AG08395 (cell line): ENCODE measurements around the gene GIPC3.
"Not testable (repeated sequence)": the region's sequence is repeated elsewhere in the genome, so short reads cannot be mapped to it uniquely, and the experiment has no call there.

Experiments
- DNase-seq: peaks from one replicate; pipeline ENCODE4 v3.0.0; 2012; ENCODE audit warnings: mixed read lengths, low spot score

The GIPC3 gene

DNA sequence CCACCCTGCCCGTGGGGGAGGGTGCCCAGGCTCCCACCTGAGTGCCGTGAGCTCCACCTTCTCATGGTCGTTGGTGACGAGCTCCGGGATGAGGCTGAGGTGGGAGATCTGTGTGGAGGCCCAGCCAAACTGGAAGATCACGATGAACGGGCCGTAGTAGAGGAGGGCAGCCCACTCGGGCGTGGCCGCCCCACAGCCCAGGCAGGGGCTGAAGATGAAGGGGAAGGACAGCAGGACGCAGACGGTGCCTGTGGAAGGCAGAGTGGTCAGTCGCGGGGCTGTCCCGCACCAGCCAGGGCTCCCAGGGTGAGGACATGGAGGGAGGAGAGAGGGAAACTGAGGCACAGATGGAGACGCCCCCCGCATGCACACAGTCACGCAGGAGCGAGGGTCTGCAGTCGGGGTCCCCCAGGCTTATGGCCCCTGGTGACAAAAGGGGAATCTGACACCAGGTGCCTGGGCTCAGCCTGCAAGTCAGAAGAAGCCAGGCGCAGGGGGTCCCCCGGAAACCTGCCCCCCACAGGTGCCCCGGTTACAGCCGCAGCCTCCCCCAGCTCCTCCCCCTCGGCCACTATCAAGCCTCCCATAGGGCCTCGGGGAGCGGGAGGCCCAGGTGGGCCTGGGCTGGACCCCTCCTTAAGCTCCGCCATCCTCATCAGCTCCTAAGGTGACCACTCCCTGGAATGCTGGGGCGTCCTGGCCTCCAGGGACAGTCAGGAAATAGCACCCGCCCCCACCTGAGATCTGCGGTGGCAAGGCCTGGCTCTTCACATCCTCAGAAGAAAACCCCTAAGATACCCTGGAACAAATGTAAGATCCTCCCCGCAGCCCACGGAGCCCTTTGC is 34.1 kb upstream of the GIPC3 start:
- DNase-seq, result no peak

DNA sequence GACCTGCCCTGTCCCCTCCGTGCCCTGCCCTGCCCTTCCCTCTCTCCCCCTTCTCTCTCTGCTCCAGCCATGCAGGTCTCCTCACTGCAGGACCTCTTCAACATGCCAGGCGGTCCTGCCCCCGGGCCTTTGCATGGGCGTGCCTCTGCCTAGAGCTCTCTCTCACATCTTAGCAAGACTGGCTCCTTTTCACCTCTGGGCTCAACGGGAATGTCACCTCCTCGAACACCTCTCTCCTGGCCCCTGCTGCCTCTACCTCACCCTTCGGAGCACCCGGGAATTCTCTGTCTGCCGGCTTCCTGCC is 33.5 kb upstream of the GIPC3 start:
- no peak for DNase-seq

DNA sequence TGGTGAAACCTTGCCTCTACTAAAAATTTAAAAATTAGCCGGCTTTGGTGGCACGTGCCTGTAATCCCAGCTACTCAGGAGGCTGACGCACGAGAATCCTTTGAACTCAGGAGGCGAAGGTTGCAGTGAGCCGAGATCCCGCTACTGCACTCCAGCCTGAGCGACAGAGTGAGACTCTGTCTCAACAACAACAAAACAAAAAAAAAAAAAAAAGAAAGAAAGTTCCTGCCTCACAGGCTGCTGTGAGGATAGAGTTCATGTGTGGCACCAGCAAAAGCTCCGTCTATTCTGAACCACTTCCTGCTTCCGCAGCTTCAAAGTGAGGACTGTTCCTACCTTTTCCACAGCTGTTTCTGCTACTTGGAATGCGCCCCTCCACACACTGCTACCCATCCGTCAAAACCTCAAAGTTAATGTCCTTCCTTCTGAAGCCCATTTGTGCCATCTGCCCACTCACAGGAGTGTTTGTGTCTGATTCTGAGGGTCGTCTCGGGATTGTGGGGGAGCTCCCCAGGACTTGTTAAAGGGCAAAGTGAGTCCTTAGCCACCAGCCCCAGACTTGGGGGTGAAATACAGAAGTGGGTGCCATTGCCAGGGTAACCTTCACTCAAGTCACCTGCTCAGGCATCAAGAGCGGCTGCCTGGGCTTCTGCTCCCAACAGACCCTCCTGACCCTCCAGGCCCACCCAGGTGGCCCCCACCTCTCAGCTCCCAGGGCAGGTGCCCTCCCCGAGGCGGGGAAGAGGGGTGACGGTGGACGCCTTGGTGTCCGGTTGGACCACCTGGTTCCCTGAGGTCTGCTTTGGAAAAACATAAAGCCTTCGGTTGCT is 30.8 kb upstream of the GIPC3 start:
- no peak for DNase-seq

DNA sequence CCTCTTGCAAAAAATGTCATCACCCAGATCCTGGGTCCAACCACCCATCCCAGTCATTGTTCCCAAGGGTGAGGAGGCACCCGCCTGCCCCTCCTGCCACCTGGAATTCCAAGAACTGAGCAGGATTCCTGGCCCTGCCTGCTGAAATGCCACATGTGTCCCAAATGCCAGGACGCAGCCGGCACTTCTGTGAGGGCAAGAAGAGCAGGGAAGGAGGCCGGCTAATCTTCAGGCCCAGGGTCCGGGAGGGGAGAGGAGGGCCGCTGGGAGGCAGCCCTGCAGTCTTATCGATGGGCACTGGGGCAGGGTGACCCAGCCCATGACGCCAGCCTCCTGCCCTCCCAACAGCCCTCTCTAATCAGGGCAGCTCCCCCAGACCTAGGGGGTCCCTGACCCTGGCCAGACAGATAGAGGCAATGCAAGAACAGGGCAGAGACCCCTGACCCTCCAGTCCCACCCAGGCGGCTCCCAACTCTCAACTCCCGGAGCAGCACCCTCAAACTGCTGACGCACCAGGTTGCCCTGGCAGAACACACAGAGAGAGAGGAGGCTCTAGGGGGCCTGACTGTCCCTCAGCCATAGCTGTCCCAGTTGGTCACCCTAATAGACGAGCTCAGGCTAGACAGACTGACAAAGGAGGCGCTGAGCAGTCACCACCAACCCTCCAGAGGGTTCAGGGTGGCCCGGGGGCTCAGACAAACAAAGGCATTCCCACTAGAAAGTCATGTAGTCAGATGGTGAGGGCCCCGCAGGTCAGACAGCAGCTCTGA is 29.4 kb upstream of the GIPC3 start:
- no peak for DNase-seq

DNA sequence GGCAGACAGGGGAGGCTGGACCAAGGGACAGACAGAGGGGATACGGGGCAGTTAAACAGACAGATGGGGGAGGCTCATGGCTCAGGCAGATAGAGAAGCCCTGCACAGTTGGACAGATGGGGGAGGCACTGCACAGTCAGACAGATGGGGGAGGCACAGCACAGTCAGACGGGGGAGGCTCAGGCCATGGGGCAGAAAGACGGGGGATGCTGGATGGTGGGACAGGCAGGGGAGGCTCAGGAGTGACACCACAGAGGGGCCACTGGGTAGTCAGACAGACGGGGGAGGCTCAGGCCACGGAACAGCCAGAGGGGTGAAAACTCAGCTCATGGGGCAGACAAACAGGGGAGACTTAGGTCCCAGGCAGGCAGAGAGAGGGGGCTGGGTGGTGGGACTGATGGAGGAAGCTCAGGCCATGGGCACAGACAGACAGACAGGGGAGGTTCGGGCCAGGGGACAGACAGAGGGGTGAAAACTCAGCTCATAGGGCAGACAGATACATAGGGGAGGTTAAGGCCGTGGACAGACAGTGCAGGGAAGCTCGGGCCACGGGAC is 28.8 kb upstream of the GIPC3 start:
- no peak for DNase-seq

DNA sequence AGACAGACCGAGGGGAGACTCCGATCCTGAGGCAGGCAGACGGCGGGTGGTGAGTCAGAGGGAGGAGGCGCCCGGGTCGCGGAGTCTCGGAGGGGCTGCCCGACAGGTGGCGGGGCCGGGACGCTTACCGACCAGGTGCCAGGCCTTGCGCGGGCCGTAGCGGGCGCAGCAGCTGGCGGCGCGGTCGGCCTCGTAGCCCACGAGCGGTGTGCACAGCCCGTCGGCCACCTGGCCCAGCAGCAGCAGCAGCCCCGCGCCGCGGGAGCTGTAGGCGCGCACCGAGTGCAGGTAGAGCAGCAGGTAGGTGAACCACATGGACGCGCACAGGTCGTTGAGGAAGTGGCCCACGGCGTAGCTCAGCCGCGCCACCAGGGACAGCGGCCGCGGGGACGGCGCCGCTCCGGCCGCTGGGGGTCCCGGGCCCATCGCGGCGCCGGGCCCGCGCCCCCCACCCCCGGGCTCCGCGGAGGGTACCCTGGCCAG is 28.3 kb upstream of the GIPC3 start:
- DNase-seq, result peak; percentile 65

DNA sequence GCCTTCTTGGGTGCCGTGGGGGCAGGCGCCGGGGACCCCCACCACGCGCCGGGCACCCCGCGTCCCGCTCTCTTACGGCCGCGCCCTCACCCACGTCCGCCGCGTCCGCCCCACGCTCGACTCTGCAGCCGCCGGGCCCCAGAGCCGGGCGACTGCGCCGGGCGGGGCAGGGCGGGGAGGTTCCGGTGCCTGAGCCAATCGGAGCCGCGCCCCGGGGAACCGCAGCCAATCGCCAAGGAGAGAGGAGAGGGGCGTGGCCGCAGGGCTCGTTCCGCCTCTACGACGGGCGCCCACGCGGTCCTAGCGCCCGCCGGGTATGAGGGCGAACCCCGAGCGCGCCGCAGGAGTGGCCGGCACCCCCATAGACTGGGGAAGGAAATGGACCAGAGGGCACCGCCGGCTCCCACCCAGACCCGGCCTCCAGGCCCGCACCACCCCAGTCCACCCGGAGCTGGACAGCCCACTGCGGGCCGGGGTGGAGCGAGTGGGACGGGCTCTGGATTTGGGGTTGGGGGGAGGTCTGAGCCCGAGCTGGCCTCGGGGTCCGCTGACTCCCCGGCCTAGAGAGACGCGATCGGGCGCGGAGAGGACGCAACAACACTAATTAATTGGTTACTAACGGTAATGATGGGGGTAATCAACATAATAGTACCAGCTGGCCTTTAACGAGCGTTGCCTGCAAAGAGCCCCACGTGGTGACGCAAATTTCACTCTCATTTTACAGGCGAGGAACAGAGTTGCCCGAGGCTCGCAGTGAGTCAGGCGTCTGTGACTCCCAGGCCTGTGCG is 27.6 kb upstream of the GIPC3 start, which contains the start of gene MFSD12:
MFSD12 (minus strand) TSS at position 126 of the 788 bp plus-strand sequence. CDS start 183 bp downstream, outside the sequence.
- DNase-seq, result peak; percentile 100

DNA sequence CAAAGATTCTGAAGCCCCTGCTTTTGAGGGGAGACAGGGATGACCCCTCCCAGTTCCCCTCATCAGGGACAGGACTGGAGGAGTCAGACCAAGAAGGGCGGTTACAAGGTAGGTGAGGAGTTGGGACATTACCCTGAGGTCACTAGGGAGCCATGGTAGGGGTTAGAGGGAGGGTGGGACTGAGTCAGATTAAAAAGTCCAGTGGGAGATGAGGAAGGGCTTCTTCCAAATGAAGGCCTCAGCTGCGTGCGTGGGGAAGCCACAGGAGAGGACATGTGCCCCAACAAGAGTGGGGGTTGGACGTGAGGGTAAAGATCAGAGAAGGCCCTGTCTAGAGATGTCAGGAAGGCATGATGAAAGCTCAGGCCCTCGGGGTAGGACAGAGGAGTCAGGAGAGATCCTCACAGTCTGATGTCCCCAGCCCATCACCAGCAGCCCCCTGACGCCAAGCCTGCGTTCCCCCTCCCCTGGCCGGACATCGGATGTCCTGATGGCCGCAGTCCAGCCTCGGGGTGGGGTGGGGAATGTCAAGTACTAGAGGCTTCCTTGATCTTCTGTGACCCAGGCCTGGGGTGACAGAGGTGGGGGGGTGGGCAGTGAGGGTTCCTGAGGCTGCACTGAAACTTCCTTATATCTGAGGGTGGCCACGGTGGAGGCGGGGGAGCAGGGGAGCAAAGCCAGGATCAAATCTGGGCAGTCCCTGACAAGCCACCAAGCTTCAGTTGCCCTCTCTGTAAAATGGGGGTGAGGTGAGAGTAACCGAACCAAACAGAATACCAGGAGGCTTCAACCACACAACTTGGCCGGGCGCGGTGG is 21.4 kb upstream of the GIPC3 start:
- no peak for DNase-seq

DNA sequence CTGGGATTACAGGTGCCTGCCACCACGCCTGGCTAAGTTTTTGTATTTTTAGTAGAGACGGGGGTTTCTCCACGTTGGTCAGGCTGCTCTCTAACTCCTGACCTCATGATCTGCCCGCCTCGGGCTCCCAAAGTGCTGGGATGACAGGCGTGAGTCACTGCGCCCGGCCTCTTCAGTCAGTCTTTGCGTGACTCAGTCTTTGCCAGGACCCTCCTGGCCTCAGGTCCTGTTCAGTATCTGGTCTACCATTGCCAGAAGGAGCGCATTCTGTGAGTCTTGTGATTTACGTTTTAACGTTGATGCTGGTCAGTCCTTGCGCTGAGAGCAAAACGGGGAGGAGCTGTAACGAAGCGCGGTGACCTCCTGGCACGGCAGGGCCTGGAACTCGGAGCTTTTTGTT is 20.1 kb upstream of the GIPC3 start:
- no peak for DNase-seq

DNA sequence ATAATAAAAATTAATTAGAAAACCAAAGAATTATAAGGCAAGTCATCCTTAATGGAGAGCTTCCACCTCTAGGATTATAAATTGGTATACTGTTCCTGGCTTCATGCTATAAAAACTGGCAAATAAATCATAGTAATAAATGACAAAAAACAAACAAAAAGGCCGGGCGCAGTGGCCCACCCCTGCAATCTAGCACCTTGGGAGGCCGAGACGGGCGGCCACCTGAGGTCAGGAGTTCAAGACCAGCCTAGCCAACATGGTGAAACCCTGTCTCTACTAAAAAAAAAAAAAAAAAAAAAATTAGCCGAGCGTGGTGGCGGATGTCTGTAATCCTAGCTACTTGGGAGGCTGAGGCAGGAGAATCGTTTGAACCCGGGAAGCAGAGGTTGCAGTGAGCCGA is 15.2 kb upstream of the GIPC3 start:
- not testable (repeated sequence) for DNase-seq

DNA sequence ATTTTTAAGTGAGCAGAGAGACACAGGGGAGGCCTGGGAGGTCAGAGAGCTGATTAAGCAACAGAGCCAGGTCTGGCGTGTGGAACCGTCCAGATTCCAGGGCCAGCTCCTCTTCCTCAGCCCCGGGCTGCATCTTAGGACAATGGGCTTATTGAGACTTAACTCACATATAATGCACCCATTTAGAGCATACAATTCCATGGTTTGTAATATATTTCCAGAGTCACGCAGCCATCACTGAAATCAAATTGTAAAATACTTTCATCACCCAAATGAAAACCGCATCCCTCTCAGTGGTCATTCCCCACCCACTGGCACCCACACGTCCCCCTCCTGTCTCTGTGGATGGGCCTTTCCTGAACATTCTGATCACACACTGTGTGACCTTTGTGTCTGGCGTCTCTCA is 14.7 kb upstream of the GIPC3 start:
- DNase-seq, result no peak

DNA sequence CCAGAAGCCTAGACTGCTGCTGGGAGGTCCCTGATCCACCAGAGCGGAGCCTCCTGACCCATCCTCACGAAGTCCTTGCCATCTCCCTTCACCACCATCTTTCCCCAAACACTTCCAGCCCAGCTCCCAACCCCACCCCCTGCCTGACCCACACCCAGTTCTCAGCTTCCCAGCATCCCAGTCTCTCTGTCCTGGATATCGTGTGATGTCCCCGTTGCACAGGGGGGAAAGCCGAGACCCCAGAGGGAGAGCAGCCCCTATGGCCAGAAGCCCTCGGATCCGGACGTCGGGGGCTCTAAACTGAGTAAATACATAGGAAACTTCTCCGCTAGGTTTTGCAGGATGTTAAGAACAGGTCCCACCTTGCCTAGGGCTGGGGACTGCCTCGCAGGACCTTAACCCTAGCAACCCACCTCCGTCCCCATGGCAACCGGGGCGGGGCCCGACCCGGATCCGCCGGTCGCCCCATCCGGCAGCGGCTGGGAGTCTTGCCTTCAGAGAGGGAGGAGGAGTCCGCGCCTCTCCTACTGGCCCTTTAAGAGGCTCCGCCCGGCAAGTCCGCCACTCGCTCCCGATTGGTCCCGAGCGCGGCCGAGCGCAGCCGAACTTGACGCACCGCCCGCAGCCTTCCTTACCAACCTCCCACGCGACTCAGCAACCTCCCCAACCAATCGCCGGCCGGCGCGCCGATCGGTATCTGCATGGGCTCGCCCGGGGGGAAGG is 13.0 kb upstream of the GIPC3 start:
- DNase-seq, result peak; percentile 97

DNA sequence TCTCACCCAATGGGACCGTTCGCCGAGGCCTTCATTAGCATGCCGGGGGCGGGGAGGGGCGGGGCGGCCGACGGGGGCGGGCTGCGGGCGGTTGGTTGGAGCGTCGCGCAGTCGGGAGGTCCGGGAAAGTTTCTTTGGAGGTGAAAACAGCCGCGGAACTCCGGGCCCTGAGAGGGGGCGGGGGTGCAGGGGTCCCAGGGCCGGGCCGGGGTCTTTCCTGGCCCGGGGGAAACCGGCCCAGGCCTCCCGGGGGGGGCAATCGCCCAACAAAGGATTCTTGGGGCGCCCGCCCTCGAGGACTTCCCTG is 12.5 kb upstream of the GIPC3 start, which contains the start of gene HMG20B:
HMG20B (plus strand) TSS at position 90 of the 307 bp plus-strand sequence. CDS start 366 bp downstream, outside the sequence.
- DNase-seq, result no peak

DNA sequence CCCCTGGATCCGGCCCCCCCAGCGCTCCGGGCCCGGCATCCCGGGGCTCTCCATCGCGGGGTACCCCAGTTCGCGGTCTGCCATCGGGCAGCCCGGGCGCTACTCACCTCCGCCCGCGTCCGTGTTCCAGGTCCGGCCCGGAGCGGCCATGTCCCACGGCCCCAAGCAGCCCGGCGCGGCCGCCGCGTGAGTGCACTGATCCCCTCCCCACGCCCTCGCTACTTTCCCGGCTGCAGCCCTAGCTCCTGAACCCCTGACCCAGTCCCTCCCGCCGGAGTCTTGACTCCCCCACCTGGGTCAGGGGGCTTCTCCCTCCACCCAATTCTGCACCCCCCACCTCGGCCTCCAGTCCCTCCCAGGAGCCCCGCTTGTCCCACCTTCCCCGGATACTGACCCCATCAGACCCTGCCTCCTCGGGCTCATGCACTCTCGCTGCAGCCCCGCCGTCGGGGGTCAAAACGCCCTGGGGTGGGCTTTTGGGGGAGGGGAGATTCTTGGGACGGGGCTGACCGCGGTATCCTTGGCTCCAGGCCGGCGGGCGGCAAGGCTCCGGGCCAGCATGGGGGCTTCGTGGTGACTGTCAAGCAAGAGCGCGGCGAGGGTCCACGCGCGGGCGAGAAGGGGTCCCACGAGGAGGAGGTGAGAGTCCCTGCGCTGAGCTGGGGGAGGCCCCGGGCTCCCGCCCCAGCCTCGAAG is 12.0 kb upstream of the GIPC3 start:
- DNase-seq, result no peak

DNA sequence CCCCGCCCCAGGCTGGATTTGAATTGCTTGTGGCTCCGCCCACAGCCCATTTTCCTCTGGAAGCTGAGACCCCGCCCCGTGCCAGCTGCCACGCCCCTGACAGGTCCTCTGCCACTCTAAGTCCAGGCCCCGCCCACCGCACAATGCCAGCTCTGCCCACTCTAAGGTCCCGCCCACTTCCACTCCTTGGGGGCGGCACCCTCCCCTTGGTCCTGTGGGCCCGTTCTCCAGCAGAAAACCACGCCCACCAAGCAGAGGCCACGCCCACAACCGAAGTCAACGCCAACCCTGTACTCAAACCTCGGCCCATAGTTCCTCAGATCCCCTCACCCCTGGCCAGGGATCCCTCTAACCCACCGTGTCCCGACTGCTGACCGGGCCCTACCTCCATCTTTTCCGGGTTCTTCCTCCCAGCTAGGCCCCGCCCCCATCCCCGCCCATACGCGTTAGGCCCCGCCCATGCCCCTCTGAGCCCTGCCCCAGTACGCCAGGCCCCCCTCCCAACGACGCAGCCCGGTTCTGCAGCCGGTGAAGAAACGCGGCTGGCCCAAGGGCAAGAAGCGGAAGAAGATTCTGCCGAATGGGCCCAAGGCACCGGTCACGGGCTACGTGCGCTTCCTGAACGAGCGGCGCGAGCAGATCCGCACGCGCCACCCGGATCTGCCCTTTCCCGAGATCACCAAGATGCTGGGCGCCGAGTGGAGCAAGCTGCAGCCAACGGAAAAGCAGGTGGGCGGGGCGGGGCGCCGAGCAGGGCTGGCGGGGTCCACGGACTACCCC is 11.2 kb upstream of the GIPC3 start:
- DNase-seq, result peak; percentile 93

DNA sequence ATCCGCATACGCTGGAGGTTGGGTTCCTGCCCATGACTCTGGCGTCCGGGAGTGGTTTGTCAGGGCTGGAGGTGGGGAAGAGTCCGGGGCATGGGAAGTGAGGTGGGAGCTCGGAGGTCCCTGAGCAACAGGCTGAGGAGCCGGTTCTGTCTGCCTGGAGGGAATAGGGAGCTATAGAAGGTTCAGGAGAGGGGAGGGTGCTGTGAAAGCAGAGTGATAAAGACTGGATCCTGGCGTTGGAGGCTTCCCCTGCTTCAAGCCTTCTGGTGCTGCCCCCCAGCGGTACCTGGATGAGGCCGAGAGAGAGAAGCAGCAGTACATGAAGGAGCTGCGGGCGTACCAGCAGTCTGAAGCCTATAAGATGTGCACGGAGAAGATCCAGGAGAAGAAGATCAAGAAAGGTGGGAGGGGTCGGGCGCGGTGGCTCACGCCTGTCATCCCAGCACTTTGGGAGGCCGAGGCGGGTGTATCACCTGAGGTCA is 10.0 kb upstream of the GIPC3 start:
- no peak for DNase-seq

DNA sequence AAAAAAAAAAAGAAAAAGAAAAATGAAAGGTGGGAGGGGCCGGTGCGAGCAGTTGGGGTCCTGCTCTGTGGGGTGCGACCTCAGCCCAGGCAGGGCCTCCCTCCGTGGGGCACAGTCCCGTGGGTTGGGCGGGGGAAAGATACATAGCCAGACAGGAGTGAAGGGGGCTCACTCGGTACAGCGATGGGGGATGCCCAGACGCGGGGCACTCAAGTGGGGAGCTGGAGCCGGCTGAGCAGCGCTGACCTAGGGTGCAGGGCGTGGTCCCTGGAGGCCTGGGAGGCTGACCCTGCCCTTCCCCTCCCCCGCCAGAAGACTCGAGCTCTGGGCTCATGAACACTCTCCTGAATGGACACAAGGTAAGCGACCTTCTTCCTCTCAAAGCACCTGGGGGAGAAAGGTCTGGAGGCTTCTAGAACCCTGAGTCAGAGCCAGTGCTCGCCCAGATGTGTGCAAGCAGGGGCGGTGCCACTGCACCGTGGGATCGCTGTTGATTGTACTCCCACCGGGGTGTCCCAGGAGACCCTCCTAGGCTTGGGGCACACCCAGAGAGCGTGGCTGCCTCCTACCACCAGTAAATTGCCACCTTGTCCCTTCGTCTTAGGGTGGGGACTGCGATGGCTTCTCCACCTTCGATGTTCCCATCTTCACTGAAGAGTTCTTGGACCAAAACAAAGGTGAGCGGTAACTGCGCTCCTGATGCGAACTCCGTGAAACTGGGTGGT is 9.2 kb upstream of the GIPC3 start:
- no peak for DNase-seq
